Activated CD4-positive, alpha-beta memory T cell treated with anti-CD3 and anti-CD28 coated beads for 36 hours (primary cell): ENCODE measurements around the gene S100A8. TPM values are rescaled to one million over a fixed set of nuclear protein-coding genes. Genes with fewer than 3 reads are reported as not detected.

ENCODE experiments used
- total RNA-seq, 2 experiments: library from RNA; stranded (reverse); gene quantifications; one replicate each; pipeline ENCODE4 v1.2.3, GENCODE V29; 2021

Gene S100A8
- total RNA-seq, 2 experiments from 2014 or later = not detected

Other genes with a start within 250 kb of the S100A8 start
- not detected for gene SPRR2G, start 240.2 kb downstream of the S100A8 start, total RNA-seq
- gene LELP1, start 187.6 kb downstream of the S100A8 start, total RNA-seq = not detected
- not detected for gene PRR9, start 173.5 kb downstream of the S100A8 start, total RNA-seq
- gene LORICRIN, start 131.4 kb downstream of the S100A8 start, total RNA-seq = under 1 TPM in 1 of 2 experiments, not detected in 1; 0.19 TPM
- gene PGLYRP3, start 78.1 kb downstream of the S100A8 start, total RNA-seq = not detected
- gene PGLYRP4, start 42.2 kb downstream of the S100A8 start, total RNA-seq = not detected
- not detected for gene S100A9, start 33.2 kb downstream of the S100A8 start, total RNA-seq
- gene S100A12, start 15.5 kb downstream of the S100A8 start, total RNA-seq = not detected
- gene S100A7A, start 25.4 kb upstream of the S100A8 start, total RNA-seq = not detected
- not detected for gene S100A7, start 69.6 kb upstream of the S100A8 start, total RNA-seq
- 100 to 1,000 TPM; 503 to 513 TPM for gene S100A6, start 144.9 kb upstream of the S100A8 start, total RNA-seq
- gene S100A5, start 149.9 kb upstream of the S100A8 start, total RNA-seq = 1 to 10 TPM; 3.3 to 4.0 TPM
- 100 to 1,000 TPM; 352 to 382 TPM for gene S100A4, start 154.7 kb upstream of the S100A8 start, total RNA-seq
- gene S100A3, start 158.2 kb upstream of the S100A8 start, total RNA-seq = not detected
- 1 to 10 TPM; 3.5 to 5.3 TPM for gene S100A2, start 174.8 kb upstream of the S100A8 start, total RNA-seq
- gene S100A16, start 222.1 kb upstream of the S100A8 start, total RNA-seq = not detected
- under 1 TPM; 0.26 to 0.46 TPM for gene S100A14, start 225.3 kb upstream of the S100A8 start, total RNA-seq
- gene S100A13, start 236.4 kb upstream of the S100A8 start, total RNA-seq = 10 to 100 TPM; 11.6 to 13.6 TPM
- not detected for gene S100A1, start 237.4 kb upstream of the S100A8 start, total RNA-seq
- gene CHTOP, start 243.0 kb upstream of the S100A8 start, total RNA-seq = 10 to 100 TPM; 92.5 to 94.7 TPM